HCT116 (cell line): Measurements from ENCODE around the gene DLK1. TPM values are rescaled to one million over a fixed set of nuclear protein-coding genes. Genes with fewer than 3 reads are reported as not detected.
A peak's percentile ranks its signal among the peaks of the same experiment; 100 is the strongest.

Experiments used
- ATAC-seq: fragments of 200-7000 bp; cut with Tn5 transposase; 2 replicates; pipeline ENCODE4 v1.9.1; 2020; ENCODE audit warnings: mild to moderate bottlenecking, moderate library complexity
- Bru-seq: library from RNA; stranded (reverse); fragments of 400-500 nt; gene quantifications from one replicate; lab custom pipeline; 2021; lab: Mats Ljungman, UMichigan
- BruChase-seq, 2 experiments: library from RNA; stranded (reverse); fragments of 400-500 nt; gene quantifications; one replicate each; lab custom pipeline; 2021; lab: Mats Ljungman, UMichigan
- BruUV-seq: library from RNA; stranded (reverse); fragments of 400-500 nt; replicated peaks from 2 replicates; lab custom pipeline; 2021; lab: Mats Ljungman, UMichigan
- CTCF ChIA-PET: fragments of 300-600 bp; sonication (Branson Sonifier 250); formaldehyde crosslinking; loops from one replicate; lab custom pipeline; 2021; ENCODE audit warnings: antibody characterized with exemption; lab: Charles Lee
- POLR2A ChIA-PET: fragments of 300-600, 350-600 bp; sonication (Branson Sonifier 250); formaldehyde crosslinking; loops from one replicate; lab custom pipeline; 2021; ENCODE audit warnings: antibody characterized with exemption; lab: Charles Lee
- RAD21 ChIA-PET, 2 experiments: fragments of 300-600 bp; sonication (Branson Sonifier 250); formaldehyde crosslinking; loops; one replicate each; lab custom pipeline; 2023; ENCODE audit warnings: low total read pairs in 2 of 2; ENCODE audit not compliant: uncharacterized antibody in 2 of 2, unreplicated experiment in 2 of 2, low non-redundant PET in 1 of 2; lab: Charles Lee
- DNase-seq: peaks from one replicate; pipeline ENCODE4 v3.0.0-alpha.2; 2010; ENCODE audit warnings: low read depth, low spot score
- H2AFZ ChIP-seq: fragments of 200-600 bp; shearing (Covaris generic), sonication (generic); 2 replicates; pipeline ENCODE4 v1.6.1; 2017; ENCODE audit warnings: low read depth, mixed run types, mixed read lengths, antibody characterized with exemption, low read length; ENCODE audit not compliant: poor library complexity, severe bottlenecking
- H3K27ac ChIP-seq: 2 replicates; pipeline ENCODE4 v1.5.1; 2012; ENCODE audit warnings: low read depth, low read length
- H3K27me3 ChIP-seq: fragments of 200-600 bp; sonication (generic); 2 replicates; pipeline ENCODE4 v1.6.1; 2016; ENCODE audit warnings: mixed run types, low read length, mixed read lengths; ENCODE audit not compliant: insufficient read depth
- H3K36me3 ChIP-seq, 2 experiments: fragments of 200-500 bp in 1 of 2; fragments of 200-600 bp in 1 of 2; sonication (Bioruptor generic) in 1 of 2; sonication (generic) in 1 of 2; 2 replicates each; pipeline versions ENCODE4 v1.5.1 to v1.6.1; 2014 to 2016; ENCODE audit warnings: low read length in 2 of 2, inconsistent platforms in 1 of 2, mixed read lengths in 1 of 2, mixed run types in 1 of 2; ENCODE audit not compliant: insufficient read depth in 2 of 2, control insufficient read depth in 1 of 2
- H3K4me1 ChIP-seq, 2 experiments: fragments of 200-600 bp in 1 of 2; sonication (generic) in 1 of 2; 2 replicates each; pipeline versions ENCODE4 v1.5.1 to v1.6.1; 2012 to 2017; ENCODE audit warnings: low read length in 2 of 2, inconsistent platforms in 1 of 2, mild to moderate bottlenecking in 1 of 2, mixed read lengths in 1 of 2, mixed run types in 1 of 2, moderate library complexity in 1 of 2; ENCODE audit not compliant: insufficient read depth in 2 of 2, control insufficient read depth in 1 of 2
- H3K4me2 ChIP-seq: fragments of 200-600 bp; sonication (generic); 2 replicates; pipeline ENCODE4 v1.6.1; 2017; ENCODE audit warnings: mixed run types, low read length, mixed read lengths
- H3K4me3 ChIP-seq, 2 experiments: fragments of 200-600 bp in 1 of 2; sonication (generic) in 1 of 2; replicated peaks in 1 of 2; 2 replicates each; pipeline ENCODE4 v1.5.1; 2011 to 2016; ENCODE audit warnings: low read length in 2 of 2, control low read depth in 1 of 2, low read depth in 1 of 2, mild to moderate bottlenecking in 1 of 2, mixed read lengths in 1 of 2, mixed run types in 1 of 2
- H3K79me2 ChIP-seq: fragments of 200-600 bp; sonication (generic); 2 replicates; pipeline ENCODE4 v1.6.1; 2017; ENCODE audit warnings: mild to moderate bottlenecking, mixed run types, low read length, moderate library complexity, mixed read lengths; ENCODE audit not compliant: insufficient read depth
- H3K9ac ChIP-seq: fragments of 200-600 bp; sonication (generic); 2 replicates; pipeline ENCODE4 v1.6.1; 2016; ENCODE audit warnings: low read length, mixed read lengths
- H3K9me2 ChIP-seq: fragments of 200-600 bp; sonication (generic), shearing (Covaris generic); 2 replicates; pipeline ENCODE4 v1.6.1; 2017; ENCODE audit warnings: mixed run types, mild to moderate bottlenecking, moderate library complexity; ENCODE audit not compliant: insufficient read depth
- H3K9me3 ChIP-seq, 2 experiments: fragments of 200-500 bp in 1 of 2; fragments of 200-600 bp in 1 of 2; sonication (Bioruptor generic) in 1 of 2; sonication (generic) in 1 of 2; 2 replicates each; pipeline ENCODE4 v1.6.1; 2014 to 2017; ENCODE audit warnings: low read length in 2 of 2, mixed read lengths in 2 of 2, inconsistent platforms in 1 of 2, low read depth in 1 of 2, mild to moderate bottlenecking in 1 of 2, mixed run types in 1 of 2, moderate library complexity in 1 of 2; ENCODE audit not compliant: control insufficient read depth in 1 of 2, insufficient read depth in 1 of 2
- H4K20me1 ChIP-seq: fragments of 200-600 bp; sonication (generic), shearing (Covaris generic); 2 replicates; pipeline ENCODE4 v1.6.1; 2017; ENCODE audit warnings: mixed run types, mild to moderate bottlenecking, moderate library complexity; ENCODE audit not compliant: insufficient read depth
- ATF3 ChIP-seq: IDR thresholded peaks from 2 replicates; pipeline ENCODE4 v1.6.1; 2012
- CBX3 ChIP-seq: IDR thresholded peaks from 2 replicates; pipeline ENCODE4 v1.6.1; 2012; ENCODE audit warnings: low read depth
- CEBPB ChIP-seq: IDR thresholded peaks from 2 replicates; pipeline ENCODE4 v1.6.1; 2012; ENCODE audit warnings: low read depth
- CTCF ChIP-seq, 3 experiments: fragments of 200-600 bp in 1 of 3; sonication (generic) in 1 of 3; IDR thresholded peaks in 2 of 3; conservative IDR thresholded peaks in 1 of 3; 2 replicates each; pipeline ENCODE4 v1.5.1; 2012 to 2017; ENCODE audit warnings: low read depth in 2 of 3, low read length in 2 of 3, antibody characterized with exemption in 1 of 3, borderline replicate concordance in 1 of 3, control low read depth in 1 of 3, mild to moderate bottlenecking in 1 of 3, mixed read lengths in 1 of 3, mixed run types in 1 of 3, moderate library complexity in 1 of 3; ENCODE audit not compliant: insufficient read depth in 1 of 3
- EGR1 ChIP-seq: IDR thresholded peaks from 2 replicates; pipeline ENCODE4 v1.6.1; 2012; ENCODE audit warnings: low read depth
- EZH2phosphoT487 ChIP-seq: fragments of 200-600 bp; IDR thresholded peaks from 2 replicates; pipeline ENCODE4 v1.6.1; 2018; ENCODE audit warnings: antibody characterized with exemption, borderline replicate concordance
- JUND ChIP-seq: IDR thresholded peaks from 2 replicates; pipeline ENCODE4 v1.6.1; 2012
- MAX ChIP-seq: IDR thresholded peaks from 2 replicates; pipeline ENCODE4 v1.6.1; 2012
- RAD21 ChIP-seq: IDR thresholded peaks from 2 replicates; pipeline ENCODE4 v1.6.1; 2012; ENCODE audit warnings: low read depth, mild to moderate bottlenecking
- SIN3A ChIP-seq: IDR thresholded peaks from 2 replicates; pipeline ENCODE4 v1.6.1; 2012; ENCODE audit warnings: low read depth
- SRF ChIP-seq: IDR thresholded peaks from 2 replicates; pipeline ENCODE4 v1.6.1; 2012; ENCODE audit warnings: low read depth
- TCF7L2 ChIP-seq: IDR thresholded peaks from 2 replicates; pipeline ENCODE4 v1.7.0; 2011; ENCODE audit warnings: borderline replicate concordance, inconsistent platforms; ENCODE audit not compliant: insufficient read depth, insufficient read length; ENCODE audit errors: extremely low read depth
- YY1 ChIP-seq: IDR thresholded peaks from 2 replicates; pipeline ENCODE4 v1.6.1; 2011; ENCODE audit warnings: low read length, low read depth, moderate library complexity, mild to moderate bottlenecking; ENCODE audit not compliant: insufficient replicate concordance; ENCODE audit errors: extremely low read depth
- ZBTB33 ChIP-seq: IDR thresholded peaks from 2 replicates; pipeline ENCODE4 v1.6.1; 2011; ENCODE audit warnings: mild to moderate bottlenecking, low read length, moderate library complexity; ENCODE audit not compliant: insufficient replicate concordance; ENCODE audit errors: extremely low read depth
- ZFX ChIP-seq: fragments of 450-650 bp; IDR thresholded peaks from 2 replicates; pipeline ENCODE4 v1.6.1; 2017
- ZNF274 ChIP-seq: fragments of 200-500 bp; sonication (Bioruptor generic); IDR thresholded peaks from 2 replicates; pipeline ENCODE4 v1.6.1; 2014; ENCODE audit warnings: mild to moderate bottlenecking, low read depth, low read length, inconsistent platforms
- intact Hi-C: fragments of 100-400 bp; cut with micrococcal nuclease; formaldehyde crosslinking; loops from 2 replicates; pipeline ENCODE4 v1.10.0; 2022
- long read RNA-seq: library from polyadenylated mRNA; unstranded; transcript quantifications from one replicate; pipeline ENCODE4 v2.0.0, GENCODE V29; 2021; ENCODE audit not compliant: unreplicated experiment
- polyA plus RNA-seq: library from polyadenylated mRNA; unstranded; fragments of >200 nt; gene quantifications from 2 replicates; pipeline ENCODE4 v1.2.1, GENCODE V29; 2012; ENCODE audit warnings: missing spikeins
- total RNA-seq: library from RNA; stranded (reverse); gene quantifications from one replicate; pipeline ENCODE4 v1.2.1, GENCODE V29; 2021; ENCODE audit not compliant: unreplicated experiment

Gene DLK1
- total RNA-seq: 1.5 TPM
- 0.01 TPM in 1 of 2 replicates, not detected in the other for polyA plus RNA-seq
- not detected for Bru-seq, nascent RNA
- BruChase-seq, experiment 1, labeled RNA remaining after a 6-hour chase: not detected
- percentile 12 among the genes with signal in this experiment for BruChase-seq, experiment 2, labeled RNA remaining after a 2-hour chase
- long read RNA-seq: 0 reads

GRCh38 chr14:100726550-100727085, at the start of gene DLK1:
Gene DLK1, plus strand, starts transcription at chr14:100726892. Its CDS starts 177 bp downstream, at chr14:100727069.
- intact Hi-C loops: no loop called here
- TF ChIP-seq SIN3A: no peak
- no peak for TF ChIP-seq ZNF274
- no peak for TF ChIP-seq YY1
- no peak for TF ChIP-seq ATF3
- TF ChIP-seq CEBPB: no peak
- TF ChIP-seq MAX: no peak
- no peak for TF ChIP-seq CTCF (IDR thresholded peaks at IDR 0.05 in 2 of 3, conservative IDR thresholded peaks at IDR 0.05 in 1 of 3; ENCODE audit: borderline replicate concordance in 1 of 3, insufficient read depth in 1 of 3, low read depth in 2 of 3, low read length in 2 of 3)
- TF ChIP-seq ZBTB33: no peak
- TF ChIP-seq SRF: no peak
- TF ChIP-seq ZFX: no peak
- no peak for TF ChIP-seq EZH2phosphoT487
- no peak for TF ChIP-seq CBX3
- TF ChIP-seq RAD21: no peak
- no peak for TF ChIP-seq JUND
- TF ChIP-seq EGR1: no peak
- no peak for TF ChIP-seq TCF7L2
- RAD21 ChIA-PET: no interaction called here
- Histone ChIP-seq H4K20me1 (no peaks in the 10 kb centered on the region), H3K27me3 (0 out of 2 replicates have a peak, but pooled peaks cover 3% of the 10 kb centered on the region), H3K27ac (no peak within 1 kb of the TSS), H3K9me2 (no peaks in the 10 kb centered on the region), H3K36me3 (no peaks in the 10 kb centered on the region), H3K4me2 (no peak within 1 kb of the TSS), H3K9ac (no peak within 1 kb of the TSS), H2AFZ (no peak within 1 kb of the TSS), H3K4me3 (no peak within 1 kb of the TSS), H3K79me2 (no peaks in the 10 kb centered on the region), H3K4me1 (no peaks in the 10 kb centered on the region), H3K9me3 (no peaks in the 10 kb centered on the region)
- POLR2A ChIA-PET: no interaction called here
- no peak for ATAC-seq
- no TSS peak for BruUV-seq
- CTCF ChIA-PET: no interaction called here
- no peak for DNase-seq
